Raji (cell line): Measurements from ENCODE around the gene POLR2A.

Source experiments
- POLR2A ChIP-seq: IDR thresholded peaks from 2 replicates; pipeline ENCODE4 v1.6.1; 2011; ENCODE audit warnings: low read depth, low read length, control low read depth; ENCODE audit not compliant: insufficient read depth

POLR2A gene

GRCh38 chr17:7484067-7484918, at the start of gene POLR2A:
TSS of gene POLR2A (plus strand) at chr17:7484366.
- peak; percentile 100 for TF ChIP-seq POLR2A

DNA sequence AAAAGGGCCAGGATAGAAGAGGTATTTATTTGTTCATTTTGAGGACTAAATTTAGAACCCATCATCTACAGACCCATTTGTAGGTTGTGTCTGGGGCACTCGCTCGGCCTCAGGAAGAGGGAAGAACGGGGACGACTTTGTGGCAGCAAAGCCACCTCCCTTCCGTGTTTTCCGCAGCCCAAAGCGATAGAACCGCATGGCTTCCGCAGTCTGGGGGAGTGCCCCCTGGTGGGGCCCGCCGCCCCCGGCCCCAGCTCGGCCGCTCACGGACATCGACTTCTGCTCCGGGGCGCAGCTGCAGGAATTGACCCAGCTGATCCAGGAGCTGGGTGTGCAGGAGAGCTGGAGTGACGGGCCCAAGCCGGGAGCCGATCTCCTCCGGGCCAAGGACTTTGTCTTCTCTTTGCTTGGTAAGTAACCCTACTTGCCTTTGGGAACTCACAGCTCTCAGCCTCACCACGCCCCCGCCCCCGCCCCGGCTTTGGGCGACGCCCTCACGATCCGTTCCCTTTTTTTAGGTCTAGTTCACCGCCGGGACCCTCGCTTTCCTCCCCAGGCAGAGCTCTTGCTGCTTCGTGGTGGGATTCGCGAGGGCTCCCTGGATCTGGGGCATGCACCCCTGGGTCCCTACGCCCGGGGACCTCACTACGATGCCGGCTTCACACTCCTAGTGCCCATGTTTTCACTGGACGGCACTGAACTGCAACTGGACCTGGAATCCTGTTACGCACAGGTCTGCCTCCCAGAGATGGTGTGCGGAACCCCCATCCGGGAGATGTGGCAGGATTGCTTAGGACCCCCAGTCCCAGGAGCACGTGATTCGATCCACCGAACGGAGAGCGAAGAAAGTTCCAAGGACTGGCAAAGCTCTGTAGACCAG, 48.2 kb upstream of the POLR2A start:
- TF ChIP-seq POLR2A: no peak

DNA sequence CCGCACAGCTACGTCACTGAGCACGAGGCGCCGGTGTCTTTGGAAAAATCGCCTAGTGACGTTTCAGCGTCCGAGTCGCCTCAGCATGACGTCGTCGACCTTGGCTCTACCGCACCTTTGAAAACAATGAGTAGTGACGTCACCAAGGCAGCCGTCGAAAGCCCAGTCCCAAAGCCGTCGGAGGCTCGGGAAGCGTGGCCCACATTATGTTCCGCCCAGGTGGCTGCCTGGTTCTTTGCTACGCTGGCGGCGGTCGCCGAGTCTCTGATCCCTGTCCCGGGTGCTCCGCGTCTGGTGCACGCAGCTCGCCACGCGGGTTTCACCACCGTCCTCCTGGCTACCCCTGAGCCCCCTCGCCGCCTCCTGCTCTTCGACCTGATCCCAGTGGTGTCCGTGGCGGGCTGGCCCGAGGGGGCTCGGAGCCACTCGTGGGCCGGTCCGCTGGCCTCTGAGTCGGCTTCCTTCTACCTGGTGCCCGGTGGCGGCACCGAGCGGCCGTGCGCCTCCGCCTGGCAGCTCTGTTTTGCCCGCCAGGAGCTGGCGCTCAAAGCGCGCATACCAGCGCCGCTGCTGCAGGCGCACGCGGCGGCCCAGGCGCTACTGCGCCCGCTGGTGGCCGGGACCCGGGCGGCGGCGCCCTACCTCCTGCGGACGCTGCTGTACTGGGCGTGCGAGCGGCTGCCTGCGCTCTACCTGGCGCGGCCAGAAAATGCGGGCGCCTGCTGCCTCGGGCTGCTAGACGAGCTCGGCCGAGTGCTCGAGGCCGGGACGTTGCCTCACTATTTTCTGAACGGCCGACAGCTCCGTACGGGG, 47.4 kb upstream of the POLR2A start:
- 0 out of 2 replicates have a peak, but pooled peaks have one; percentile 42 for TF ChIP-seq POLR2A

DNA sequence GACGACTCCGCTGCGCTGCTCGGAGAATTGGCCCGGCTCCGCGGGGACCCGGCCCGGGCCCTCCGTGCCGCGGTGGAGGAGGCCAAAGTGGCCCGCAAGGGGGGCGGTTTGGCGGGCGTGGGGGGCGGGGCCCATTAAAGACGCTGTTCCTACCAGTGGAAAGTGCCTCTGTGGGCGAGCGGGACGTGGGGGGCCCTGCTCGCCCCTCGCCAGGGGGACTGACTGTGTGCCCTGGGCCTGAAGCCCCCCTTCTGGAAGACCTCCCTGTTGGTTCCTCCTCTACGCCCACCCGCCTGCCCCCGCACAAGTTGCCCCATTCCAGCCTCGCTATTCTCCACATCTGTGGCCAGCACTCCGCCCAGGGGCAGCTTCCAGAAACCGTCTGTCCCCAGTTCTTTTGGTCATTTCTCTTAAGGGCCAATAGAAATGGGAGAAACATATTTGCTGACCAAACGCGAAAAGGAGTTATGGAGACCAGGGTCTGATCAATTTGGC, 46.8 kb upstream of the POLR2A start:
- TF ChIP-seq POLR2A: no peak

DNA sequence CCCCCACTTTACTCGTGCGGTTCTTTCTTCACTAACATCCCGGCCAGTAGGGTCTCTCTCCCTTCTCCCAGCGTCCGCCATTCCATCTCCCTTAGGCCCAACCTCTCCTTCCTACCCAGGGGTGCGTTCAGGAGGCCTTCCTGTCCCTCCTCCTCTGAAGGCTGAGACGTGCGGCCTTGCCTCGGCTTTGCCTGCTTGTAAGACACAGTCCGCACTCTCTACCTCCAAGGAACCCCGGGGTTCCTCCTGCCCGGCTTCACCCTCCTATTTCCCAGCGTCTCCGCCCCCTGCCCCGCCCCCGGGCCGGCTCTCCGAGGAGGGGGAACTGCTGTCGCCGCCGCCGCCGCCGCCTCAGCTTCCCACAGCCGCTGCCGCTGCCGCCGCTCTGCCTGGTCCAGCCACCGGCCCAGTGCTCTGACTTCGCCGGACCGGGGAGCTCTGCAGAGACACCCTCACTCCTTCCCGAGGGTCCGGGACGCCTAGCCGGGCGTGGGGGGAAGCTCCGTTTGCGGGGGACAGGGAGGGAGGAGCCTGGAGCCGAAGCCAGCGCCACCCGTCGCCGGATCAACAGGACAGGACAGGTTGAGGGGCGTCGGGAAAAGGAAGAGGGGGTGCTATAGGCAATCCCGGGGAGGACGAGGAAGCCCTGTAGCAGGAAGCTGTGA, 46.1 kb upstream of the POLR2A start:
- no peak for TF ChIP-seq POLR2A

- TF ChIP-seq POLR2A: no peak
Observed at GRCh38 chr17:7438656-7439460, 45.3 kb upstream of the POLR2A start.

- no peak for TF ChIP-seq POLR2A
Observed at GRCh38 chr17:7439462-7440112, 44.6 kb upstream of the POLR2A start, which contains the start of gene FGF11. TSS of gene FGF11 (plus strand) at chr17:7439512. CDS start at chr17:7439621, 109 bp downstream.

- TF ChIP-seq POLR2A: peak; percentile 28; the same call in 1 of the 2 replicates
Observed at GRCh38 chr17:7440113-7440833, 43.9 kb upstream of the POLR2A start.

GRCh38 chr17:7440834-7441195, 43.4 kb upstream of the POLR2A start:
- peak; percentile 23; the same call in 1 of the 2 replicates for TF ChIP-seq POLR2A

GRCh38 chr17:7441266-7441665, 42.9 kb upstream of the POLR2A start:
- no peak for TF ChIP-seq POLR2A

- TF ChIP-seq POLR2A: no peak
Observed at GRCh38 chr17:7442142-7442541, 42.0 kb upstream of the POLR2A start.
